Stimulated activated CD4-positive, alpha-beta T cell treated with anti-CD3 and anti-CD28 coated beads, TNF-alpha, amount 100 ng/mL, for 1 hour (primary cell): ENCODE data around the gene TIMM8A.
"Not testable (repeated sequence)": the region's sequence is repeated elsewhere in the genome, so short reads cannot be mapped to it uniquely, and the experiment has no call there.

Source experiments
- DNase-seq, 3 donors: peaks; one replicate each; pipeline ENCODE4 v3.0.0-alpha.2; 2020; ENCODE audit warnings: low read depth in 3 of 3, low spot score in 1 of 3

Gene TIMM8A

DNA sequence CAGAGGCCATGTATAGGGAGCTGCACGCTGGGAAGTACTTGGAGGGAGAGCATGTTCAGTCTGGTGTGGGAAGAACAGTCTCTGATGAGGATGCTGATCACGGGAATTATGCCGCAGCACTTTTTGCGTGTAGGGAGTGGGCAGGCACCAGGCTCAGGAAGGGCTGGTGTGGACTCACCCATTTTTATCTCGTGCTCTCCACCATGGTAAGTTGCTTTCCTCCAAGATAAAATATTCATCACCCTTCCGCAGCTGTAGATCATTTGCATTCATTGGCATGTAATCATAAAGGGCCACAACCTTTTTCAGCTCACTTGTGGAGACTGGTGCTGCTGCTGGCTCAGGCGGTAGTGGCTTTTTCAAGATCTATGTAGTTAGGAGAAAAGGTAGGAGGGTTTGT lies 11.8 kb upstream of the TIMM8A start:
- no peak for DNase-seq

DNA sequence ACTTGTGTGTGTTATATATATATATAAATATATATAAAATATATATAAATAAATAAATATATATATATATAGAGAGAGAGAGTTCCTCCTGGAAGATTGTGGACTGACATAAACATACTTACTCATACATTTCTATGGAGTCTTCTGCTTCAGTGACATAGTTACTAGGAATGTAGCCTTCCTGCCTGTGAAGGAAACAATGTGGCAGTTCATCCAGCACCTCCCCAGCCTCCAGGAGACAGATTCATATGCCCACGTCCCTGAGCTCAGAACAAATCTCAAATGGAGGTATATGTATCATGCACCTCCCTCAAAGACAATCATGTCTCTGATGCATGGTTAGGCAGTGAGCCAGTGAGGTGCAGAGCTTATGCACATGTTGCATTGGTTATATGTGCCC lies 11.4 kb upstream of the TIMM8A start:
- DNase-seq = no peak

DNA sequence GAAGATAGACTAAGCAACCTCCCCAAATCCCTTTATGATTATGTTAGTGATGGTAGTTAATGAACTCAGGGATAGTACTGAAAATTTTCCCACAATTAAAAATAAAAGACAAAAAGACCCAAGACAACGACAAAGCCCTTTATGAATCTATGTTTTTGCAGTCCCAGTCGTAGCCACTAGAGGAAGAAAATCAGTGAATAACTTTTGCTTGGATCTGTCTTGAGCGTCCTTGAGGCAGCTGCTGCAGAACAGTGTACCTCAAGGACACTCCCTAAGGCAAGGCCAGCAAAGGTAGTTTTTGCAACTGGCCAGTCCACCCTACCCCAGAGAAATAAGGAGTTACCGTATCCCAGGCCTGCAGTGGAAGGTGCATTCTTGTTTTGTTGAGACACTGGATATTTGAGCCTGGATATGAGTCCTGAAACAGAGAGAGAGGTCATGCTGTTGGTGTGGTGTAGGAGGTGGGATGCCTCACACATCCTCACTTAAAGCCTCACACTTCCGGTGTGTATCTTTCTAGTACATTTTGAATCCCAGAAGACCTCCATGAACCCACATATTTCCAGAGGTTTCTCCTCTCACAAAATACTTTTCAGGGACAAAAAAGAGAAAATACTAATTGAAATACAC lies 8.7 kb upstream of the TIMM8A start:
- DNase-seq = no peak

DNA sequence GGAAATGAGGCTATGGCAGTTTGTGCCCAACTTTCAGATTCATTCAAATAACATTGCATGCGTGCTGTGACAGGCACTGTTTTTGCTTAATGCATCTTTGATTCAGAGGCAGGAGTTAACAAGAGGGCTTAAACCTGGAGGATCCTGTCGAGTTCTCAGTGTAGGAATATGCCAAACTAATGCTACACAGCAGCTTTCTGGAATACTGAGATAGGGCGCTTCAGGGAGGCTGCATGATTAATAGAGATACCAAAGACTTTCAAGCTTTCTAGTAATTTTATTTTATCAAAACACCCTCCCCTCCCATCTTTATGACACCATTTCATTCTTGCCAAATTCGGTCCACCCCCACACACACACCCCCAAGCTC lies 636 bp upstream of the TIMM8A start:
- DNase-seq = no peak

DNA sequence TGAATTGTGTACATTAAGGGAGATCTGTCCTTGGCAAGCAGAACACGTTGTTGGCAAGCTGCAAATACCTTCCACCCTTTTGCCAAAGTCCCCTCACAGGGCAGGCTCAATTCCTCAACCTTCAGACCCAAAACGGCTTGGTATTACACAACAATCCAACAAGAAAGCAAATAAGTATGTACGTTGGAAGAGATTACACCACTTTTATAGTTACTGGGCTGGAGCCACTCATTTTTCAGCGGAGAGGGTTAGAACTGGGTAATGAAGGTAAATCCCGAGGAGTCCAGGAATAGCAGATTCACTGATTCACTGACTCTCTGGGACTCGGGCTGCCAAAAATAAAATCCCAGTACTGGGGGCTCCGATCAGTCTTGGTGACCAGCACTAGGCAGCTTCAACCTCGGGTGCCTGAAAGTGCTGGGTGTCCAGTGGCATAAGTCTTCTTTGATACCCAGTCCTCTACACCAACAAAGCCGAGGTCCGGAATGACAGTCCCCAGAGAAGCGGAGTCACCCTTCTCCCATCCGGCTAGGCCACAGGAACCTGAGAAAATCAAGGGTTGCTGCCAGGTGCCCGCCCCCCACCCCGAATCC lies 587 bp downstream of the TIMM8A start:
- no peak for DNase-seq

DNA sequence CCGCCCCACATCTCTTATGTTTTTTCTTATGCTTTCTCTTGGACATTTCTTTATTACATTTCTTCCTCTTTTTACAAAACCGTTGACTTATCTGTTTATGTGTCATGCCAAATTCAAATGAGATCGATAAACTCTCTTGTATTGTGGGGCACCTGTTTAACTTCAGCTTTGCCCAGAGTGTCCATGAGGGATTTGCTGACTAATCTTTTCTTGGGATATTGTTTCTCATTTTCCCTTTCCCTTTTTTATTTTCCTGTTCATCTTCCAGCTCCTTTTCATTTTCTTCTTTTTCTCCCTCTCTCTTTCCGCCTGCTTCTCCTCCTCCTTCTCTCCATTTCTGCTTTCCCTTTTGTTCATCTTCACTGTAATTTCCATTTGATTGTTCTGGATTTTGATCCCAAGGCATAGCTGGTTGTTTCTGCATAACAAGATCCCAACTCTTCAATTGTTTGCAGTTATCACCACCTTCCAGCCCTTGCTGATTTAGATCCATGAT lies 10.7 kb downstream of the TIMM8A start:
- no peak for DNase-seq

DNA sequence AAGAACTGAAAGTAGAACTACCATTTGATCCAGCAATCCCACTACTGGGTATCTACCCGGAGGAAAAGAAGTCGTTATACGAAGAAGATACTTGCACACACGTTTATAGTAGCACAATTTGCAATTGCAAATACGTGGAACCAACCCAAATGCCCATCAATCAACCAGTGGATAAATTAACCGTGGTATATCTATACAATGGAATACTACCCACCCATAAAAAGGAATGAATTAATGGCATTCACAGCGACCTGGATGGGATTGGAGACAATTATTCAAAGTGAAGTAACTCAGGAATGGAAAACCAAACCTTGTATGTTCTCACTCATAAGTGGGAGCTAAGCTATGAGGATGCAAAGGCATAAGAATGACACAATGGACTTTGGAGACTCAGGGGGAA lies 14.2 kb downstream of the TIMM8A start:
- not testable (repeated sequence) for DNase-seq

DNA sequence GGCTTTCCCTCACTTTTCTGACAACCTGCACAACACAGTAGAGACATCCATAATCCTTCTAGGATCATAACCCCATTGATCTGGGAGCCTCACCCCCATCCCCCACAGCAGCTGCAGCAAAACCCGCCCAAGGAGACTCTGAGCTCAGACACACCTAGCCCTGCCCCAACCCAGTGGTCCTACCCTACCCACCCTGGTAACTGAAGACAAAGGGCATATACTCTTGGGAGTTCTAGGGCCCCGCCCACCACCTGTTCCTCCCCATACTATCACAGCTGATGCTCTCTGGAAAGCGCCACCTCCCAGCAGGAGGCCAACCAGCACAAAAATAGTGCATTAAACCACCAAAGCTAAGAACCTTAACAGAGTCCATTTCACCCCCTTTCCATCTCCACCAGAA lies 21.9 kb downstream of the TIMM8A start:
- not testable (repeated sequence) for DNase-seq

DNA sequence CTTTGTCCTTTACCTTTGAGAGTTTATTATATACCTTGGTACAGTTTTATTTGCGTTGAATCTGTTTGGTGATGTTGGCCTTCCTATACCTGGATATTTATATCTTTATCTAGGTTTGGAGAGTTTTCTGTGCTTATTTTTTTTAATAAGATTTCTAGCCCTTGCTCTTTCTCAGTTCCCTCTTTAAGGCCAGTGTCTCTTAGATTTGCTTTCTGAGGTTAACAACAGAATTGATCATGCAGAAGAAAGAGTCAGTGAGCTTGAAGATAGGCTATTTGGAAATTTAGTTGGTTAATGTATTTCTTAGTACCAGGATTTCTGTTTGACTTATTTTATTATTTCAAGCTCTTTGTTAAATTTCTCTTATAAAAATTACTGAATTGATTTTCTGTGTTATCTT lies 44.8 kb downstream of the TIMM8A start:
- DNase-seq = no peak
